Testis (tissue), 2 donors: Measurements from ENCODE around the gene RMND1.

Experiments
- CTCF ChIP-seq, 3 experiments: fragments of 450-650 bp in 2 of 3; fragments of 200-600 bp in 1 of 3; sonication (generic) in 1 of 3; IDR thresholded peaks; one replicate each; pipeline ENCODE4 v1.5.1; 2016 to 2019; ENCODE audit warnings: antibody characterized with exemption in 3 of 3, mild to moderate bottlenecking in 2 of 3, moderate library complexity in 1 of 3
- POLR2A ChIP-seq: fragments of 450-650 bp; IDR thresholded peaks from one replicate; pipeline ENCODE4 v1.6.1; 2017; ENCODE audit warnings: antibody characterized with exemption, mild to moderate bottlenecking, moderate library complexity

- TF ChIP-seq POLR2A (no peak), CTCF (IDR thresholded peaks at IDR 0.05) (no peak)
Observed at GRCh38 chr6:151399679-151400078, 52.2 kb downstream of the RMND1 start.
